H1 (cell line): Measurements from ENCODE around the gene VASN. TPM values are rescaled to one million over a fixed set of nuclear protein-coding genes. Genes with fewer than 3 reads are reported as not detected.

Experiments used
- BACH1 ChIP-seq: IDR thresholded peaks from 2 replicates; pipeline ENCODE4 v1.6.1; 2012; ENCODE audit warnings: low read length, improper control_type of control experiment
- BRCA1 ChIP-seq: IDR thresholded peaks from 2 replicates; pipeline ENCODE4 v1.6.1; 2012; ENCODE audit warnings: low read depth, low read length, improper control_type of control experiment
- CBX8 ChIP-seq: fragments of 300-800, 300-1000 bp; sonication (generic); IDR thresholded peaks from 2 replicates; pipeline ENCODE4 v1.7.1; 2016; ENCODE audit warnings: low read depth, low read length, borderline replicate concordance
- CHD1 ChIP-seq: IDR thresholded peaks from 2 replicates; pipeline ENCODE4 v1.6.1; 2012; ENCODE audit warnings: low read depth, low read length, improper control_type of control experiment
- JUND ChIP-seq: IDR thresholded peaks from 2 replicates; pipeline ENCODE4 v1.6.1; 2011; ENCODE audit warnings: mild to moderate bottlenecking, improper control_type of control experiment, low read length
- RNF2 ChIP-seq: fragments of 200-900, 300-1000 bp; sonication (generic); IDR thresholded peaks from 2 replicates; pipeline ENCODE4 v1.7.1; 2016; ENCODE audit warnings: borderline replicate concordance, low read depth, mild to moderate bottlenecking, antibody characterized with exemption, low read length; ENCODE audit not compliant: poor library complexity, severe bottlenecking; ENCODE audit errors: missing control alignments
- SIRT6 ChIP-seq: IDR thresholded peaks from one replicate; pipeline ENCODE4 v1.7.1; 2012; ENCODE audit warnings: low read length, inconsistent platforms
- SP1 ChIP-seq: IDR thresholded peaks from 2 replicates; pipeline ENCODE4 v1.6.1; 2011; ENCODE audit warnings: low read depth, low read length
- SUZ12 ChIP-seq: fragments of 200-600 bp; sonication (generic); IDR thresholded peaks from 2 replicates; pipeline ENCODE4 v1.6.1; 2012; ENCODE audit warnings: mild to moderate bottlenecking, inconsistent platforms, low read length, moderate library complexity, mixed read lengths
- TEAD4 ChIP-seq: IDR thresholded peaks from 2 replicates; pipeline ENCODE4 v1.6.1; 2012; ENCODE audit warnings: low read depth, low read length, inconsistent platforms, mixed read lengths
- polyA plus RNA-seq, 7 experiments: library from polyadenylated mRNA; depleted of rRNA in 3 of 7; stranded (reverse) in 5 of 7; unstranded in 2 of 7; fragments of >200 nt in 5 of 7; fragments of 200-250 nt in 2 of 7; gene quantifications; 1 replicate in 5 of 7; 2 replicates in 1 of 7; 4 replicates in 1 of 7; pipeline versions ENCODE4 v1.2.1 to v1.2.3, GENCODE V29; 2011 to 2013; ENCODE audit warnings: missing spikeins in 2 of 7, mixed read lengths in 2 of 7
- total RNA-seq: library from RNA; stranded (reverse); fragmentation: NEBNext Ultra II Directional; extraction: Animal tissue kit (Norgen Biotek cat#: 25700); gene quantifications from 2 replicates; pipeline ENCODE4 v1.2.1, GENCODE V29; 2021

Gene VASN
- total and polyA plus RNA-seq, 2 of the 8 experiments (the other 6 are each of a cell fraction or from before 2014, with no cell fraction given): 9.6 to 11.3 TPM

DNA sequence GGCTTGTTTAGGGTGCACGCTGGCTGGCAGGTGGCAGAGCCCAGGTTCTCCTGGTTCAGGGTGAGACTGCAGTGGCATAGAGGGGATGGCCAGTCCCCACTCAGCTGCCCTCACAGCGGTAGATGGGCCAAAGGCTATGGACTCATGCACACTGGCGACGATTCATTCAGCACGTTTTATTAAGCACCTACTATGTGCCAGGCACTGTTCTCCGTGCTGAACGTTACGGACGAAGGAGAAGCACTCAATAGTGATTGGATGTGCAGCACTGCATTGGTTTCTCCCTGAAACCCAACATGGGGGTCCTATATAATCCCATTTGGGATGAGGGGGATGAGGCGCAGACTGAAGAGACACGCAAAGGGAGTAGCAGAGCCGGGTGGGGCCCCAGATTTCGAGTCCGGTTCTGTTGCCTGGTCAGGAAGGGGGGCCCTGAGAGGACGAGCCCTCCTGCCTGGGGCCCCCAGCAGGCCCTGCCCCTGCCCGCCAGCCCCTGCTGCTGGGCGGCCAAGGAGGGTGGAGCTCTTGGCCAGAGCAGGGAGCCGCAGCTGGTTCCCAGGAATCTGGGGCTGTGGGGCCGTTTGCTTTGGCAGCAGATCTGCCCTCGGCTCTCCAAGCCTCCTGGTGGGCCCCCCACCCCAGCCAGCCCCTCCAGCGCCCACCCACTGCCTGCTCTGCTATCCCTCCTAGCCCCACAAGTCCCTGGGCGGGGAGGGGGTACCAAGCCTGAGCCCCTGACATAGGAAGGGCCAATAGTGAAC lies 47.0 kb upstream of the VASN start (continued):
- TF ChIP-seq RNF2 (no peak), BACH1 (no peak), SIRT6 (no peak), SP1 (no peak), SUZ12 (no peak), CHD1 (no peak), JUND (no peak), CBX8 (no peak), TEAD4 (no peak), BRCA1 (no peak)
